Glutamatergic neuron (in vitro differentiated cells): Measurements from ENCODE around the gene TFR2. TPM values are rescaled to one million over a fixed set of nuclear protein-coding genes. Genes with fewer than 3 reads are reported as not detected.

Experiments used
- DNase-seq: peaks from one replicate; pipeline ENCODE4 v3.0.0; 2022
- H3K27ac Mint-ChIP-seq: one replicate; pipeline ENCODE4 v1.8.0; 2020; ENCODE audit warnings: mild to moderate bottlenecking, mixed read lengths, inconsistent platforms; ENCODE audit not compliant: unreplicated experiment
- H3K27me3 Mint-ChIP-seq: one replicate; pipeline ENCODE4 v1.8.0; 2020; ENCODE audit warnings: mild to moderate bottlenecking, moderate library complexity, mixed read lengths, inconsistent platforms; ENCODE audit not compliant: unreplicated experiment
- H3K36me3 Mint-ChIP-seq: one replicate; pipeline ENCODE4 v1.8.0; 2020; ENCODE audit warnings: mild to moderate bottlenecking, mixed read lengths, inconsistent platforms; ENCODE audit not compliant: unreplicated experiment
- H3K4me1 Mint-ChIP-seq: one replicate; pipeline ENCODE4 v1.8.0; 2020; ENCODE audit warnings: mild to moderate bottlenecking, low read depth, mixed read lengths, inconsistent platforms; ENCODE audit not compliant: unreplicated experiment
- H3K4me3 Mint-ChIP-seq: one replicate; pipeline ENCODE4 v1.8.0; 2020; ENCODE audit warnings: mild to moderate bottlenecking, mixed read lengths, inconsistent platforms; ENCODE audit not compliant: unreplicated experiment
- H3K9me3 Mint-ChIP-seq: one replicate; pipeline ENCODE4 v1.8.0; 2020; ENCODE audit warnings: mild to moderate bottlenecking, moderate library complexity, mixed read lengths, inconsistent platforms; ENCODE audit not compliant: unreplicated experiment
- total RNA-seq: library from RNA; stranded (reverse); fragmentation: NEBNext Ultra II Directional; extraction: Animal tissue kit (Norgen Biotek cat#: 25700); gene quantifications from one replicate; pipeline ENCODE4 v1.2.1, GENCODE V29; 2021; ENCODE audit not compliant: unreplicated experiment
- TF ChIP-seq, protein P1 (sequence below): fragments of 200-600 bp; sonication (generic); IDR thresholded peaks from one replicate; pipeline ENCODE4 v1.5.0; 2021; ENCODE audit not compliant: partially characterized antibody, unreplicated experiment

TFR2 gene
- total RNA-seq, 1 donor from 2014 or later = 5.1 TPM

DNA sequence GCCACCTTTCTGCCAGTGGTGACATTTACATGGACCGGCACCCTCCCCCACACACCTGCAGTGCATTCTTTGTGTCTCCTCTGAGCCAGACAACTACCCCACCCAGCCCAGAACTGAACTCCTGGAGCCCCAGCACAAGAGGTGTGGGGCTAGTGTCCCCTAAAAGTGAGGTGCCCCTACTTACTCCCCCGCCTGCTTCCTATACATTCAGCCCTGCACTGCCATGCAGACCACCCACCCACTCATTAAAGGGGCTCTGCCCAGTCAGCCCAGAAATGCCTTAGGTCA, 69.6 kb downstream of the TFR2 start:
- DNase-seq = no peak
- TF ChIP-seq, protein P1, sequence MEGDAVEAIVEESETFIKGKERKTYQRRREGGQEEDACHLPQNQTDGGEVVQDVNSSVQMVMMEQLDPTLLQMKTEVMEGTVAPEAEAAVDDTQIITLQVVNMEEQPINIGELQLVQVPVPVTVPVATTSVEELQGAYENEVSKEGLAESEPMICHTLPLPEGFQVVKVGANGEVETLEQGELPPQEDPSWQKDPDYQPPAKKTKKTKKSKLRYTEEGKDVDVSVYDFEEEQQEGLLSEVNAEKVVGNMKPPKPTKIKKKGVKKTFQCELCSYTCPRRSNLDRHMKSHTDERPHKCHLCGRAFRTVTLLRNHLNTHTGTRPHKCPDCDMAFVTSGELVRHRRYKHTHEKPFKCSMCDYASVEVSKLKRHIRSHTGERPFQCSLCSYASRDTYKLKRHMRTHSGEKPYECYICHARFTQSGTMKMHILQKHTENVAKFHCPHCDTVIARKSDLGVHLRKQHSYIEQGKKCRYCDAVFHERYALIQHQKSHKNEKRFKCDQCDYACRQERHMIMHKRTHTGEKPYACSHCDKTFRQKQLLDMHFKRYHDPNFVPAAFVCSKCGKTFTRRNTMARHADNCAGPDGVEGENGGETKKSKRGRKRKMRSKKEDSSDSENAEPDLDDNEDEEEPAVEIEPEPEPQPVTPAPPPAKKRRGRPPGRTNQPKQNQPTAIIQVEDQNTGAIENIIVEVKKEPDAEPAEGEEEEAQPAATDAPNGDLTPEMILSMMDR = no peak
- Mint-ChIP-seq H3K9me3 (peaks cover 2% of the 10 kb centered on the region), H3K27ac (no peak overlapping the region), H3K36me3 (no peaks in the 10 kb centered on the region), H3K27me3 (peaks cover 20% of the 10 kb centered on the region), H3K4me1 (peaks cover 4% of the 10 kb centered on the region), H3K4me3 (no peak overlapping the region)

DNA sequence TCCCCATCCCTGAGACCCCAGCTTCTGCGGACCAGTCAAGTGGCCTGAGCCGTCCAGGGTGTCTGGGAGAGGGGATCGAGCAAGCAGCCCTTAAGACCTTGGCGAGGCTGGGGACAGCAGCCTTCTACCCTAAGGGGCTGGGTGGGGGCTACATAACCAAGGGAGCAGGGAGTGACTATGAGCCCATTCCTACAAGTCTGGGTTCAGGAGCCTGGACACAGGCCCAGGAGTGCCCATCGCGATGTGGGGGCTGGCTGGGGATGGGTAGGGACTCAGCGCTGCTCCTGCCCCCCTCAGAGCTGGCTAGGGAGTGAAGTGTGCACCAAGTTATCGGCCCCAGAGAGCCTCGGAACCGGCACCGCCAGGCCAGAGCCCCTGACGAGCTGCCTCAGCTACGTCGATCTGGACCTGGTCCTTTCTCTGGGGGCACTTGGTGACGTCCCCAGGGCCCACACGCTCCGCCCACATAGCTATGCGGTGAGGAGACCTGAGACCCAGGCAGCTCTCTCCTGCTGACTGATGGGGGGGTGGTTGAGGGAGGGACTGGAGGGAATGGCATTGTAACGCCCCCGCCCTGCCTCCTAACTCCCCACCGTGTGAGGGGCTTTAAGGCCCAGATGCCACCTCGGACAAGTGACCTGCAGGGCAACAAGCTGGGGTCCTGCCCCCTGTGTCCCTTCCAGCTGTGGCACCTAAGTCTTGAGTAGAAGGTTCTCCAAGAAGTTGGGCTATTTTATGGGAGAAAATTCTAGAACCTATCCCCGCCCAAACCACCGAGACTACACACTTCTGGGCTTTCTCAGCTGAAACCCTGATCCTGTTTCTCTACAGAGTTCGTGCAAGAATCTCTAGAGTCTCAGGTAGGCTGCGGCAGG, 70.2 kb downstream of the TFR2 start:
- TF ChIP-seq, protein P1 = no peak
- no peak overlapping the region for H3K27ac Mint-ChIP-seq
- H3K9me3 Mint-ChIP-seq = peaks cover 2% of the 10 kb centered on the region
- no peaks in the 10 kb centered on the region for H3K36me3 Mint-ChIP-seq
- peaks cover 19% of the 10 kb centered on the region for H3K27me3 Mint-ChIP-seq
- H3K4me1 Mint-ChIP-seq = peaks cover 4% of the 10 kb centered on the region
- H3K4me3 Mint-ChIP-seq = no peak overlapping the region
- no peak for DNase-seq

Other genes starting within 250 kb of the TFR2 start
- gene ZCWPW1, start 212.8 kb downstream of the TFR2 start, total RNA-seq = 1.8 TPM
- gene MEPCE, start 211.7 kb downstream of the TFR2 start, total RNA-seq = 18.5 TPM
- gene PPP1R35, start 205.1 kb downstream of the TFR2 start, total RNA-seq = 24.1 TPM
- gene SPACDR, start 177.3 kb downstream of the TFR2 start, total RNA-seq = 1.7 TPM
- gene TSC22D4, start 162.3 kb downstream of the TFR2 start, total RNA-seq = 39.6 TPM
- 36.6 TPM for gene NYAP1, start 157.6 kb downstream of the TFR2 start, total RNA-seq
- 5.7 TPM for gene AGFG2, start 102.3 kb downstream of the TFR2 start, total RNA-seq
- gene SAP25, start 67.7 kb downstream of the TFR2 start, total RNA-seq = 8.0 TPM
- gene LRCH4, start 55.4 kb downstream of the TFR2 start, total RNA-seq = 166 TPM
- gene FBXO24, start 55.2 kb downstream of the TFR2 start, total RNA-seq = 0.49 TPM
- 33.9 TPM for gene PCOLCE, start 39.2 kb downstream of the TFR2 start, total RNA-seq
- 37.1 TPM for gene MOSPD3, start 29.0 kb downstream of the TFR2 start, total RNA-seq
- 95.2 TPM for gene ACTL6B, start 14.9 kb upstream of the TFR2 start, total RNA-seq
- 275 TPM for gene GNB2, start 32.2 kb upstream of the TFR2 start, total RNA-seq
- gene GIGYF1, start 52.7 kb upstream of the TFR2 start, total RNA-seq = 79.6 TPM
- gene POP7, start 64.6 kb upstream of the TFR2 start, total RNA-seq = 35.8 TPM
- not detected for gene EPO, start 78.9 kb upstream of the TFR2 start, total RNA-seq
- not detected for gene ZAN, start 92.0 kb upstream of the TFR2 start, total RNA-seq
- 21.5 TPM for gene EPHB4, start 186.0 kb upstream of the TFR2 start, total RNA-seq
- gene SLC12A9, start 211.2 kb upstream of the TFR2 start, total RNA-seq = 36.7 TPM
- 13.1 TPM for gene TRIP6, start 225.8 kb upstream of the TFR2 start, total RNA-seq
- gene SRRT, start 233.6 kb upstream of the TFR2 start, total RNA-seq = 213 TPM
- 3.2 TPM for gene UFSP1, start 248.2 kb upstream of the TFR2 start, total RNA-seq